GM18499 (cell line): Measurements from ENCODE around the gene RPL39L.
"Not testable (repeated sequence)": the region's sequence is repeated elsewhere in the genome, so short reads cannot be mapped to it uniquely, and the experiment has no call there.

Experiments used
- ATAC-seq: cut with Tn5 transposase; IDR thresholded peaks from one replicate; pipeline ENCODE4 v1.9.1; 2021; ENCODE audit warnings: moderate number of reproducible peaks; ENCODE audit not compliant: insufficient read depth, unreplicated experiment

Gene RPL39L

DNA sequence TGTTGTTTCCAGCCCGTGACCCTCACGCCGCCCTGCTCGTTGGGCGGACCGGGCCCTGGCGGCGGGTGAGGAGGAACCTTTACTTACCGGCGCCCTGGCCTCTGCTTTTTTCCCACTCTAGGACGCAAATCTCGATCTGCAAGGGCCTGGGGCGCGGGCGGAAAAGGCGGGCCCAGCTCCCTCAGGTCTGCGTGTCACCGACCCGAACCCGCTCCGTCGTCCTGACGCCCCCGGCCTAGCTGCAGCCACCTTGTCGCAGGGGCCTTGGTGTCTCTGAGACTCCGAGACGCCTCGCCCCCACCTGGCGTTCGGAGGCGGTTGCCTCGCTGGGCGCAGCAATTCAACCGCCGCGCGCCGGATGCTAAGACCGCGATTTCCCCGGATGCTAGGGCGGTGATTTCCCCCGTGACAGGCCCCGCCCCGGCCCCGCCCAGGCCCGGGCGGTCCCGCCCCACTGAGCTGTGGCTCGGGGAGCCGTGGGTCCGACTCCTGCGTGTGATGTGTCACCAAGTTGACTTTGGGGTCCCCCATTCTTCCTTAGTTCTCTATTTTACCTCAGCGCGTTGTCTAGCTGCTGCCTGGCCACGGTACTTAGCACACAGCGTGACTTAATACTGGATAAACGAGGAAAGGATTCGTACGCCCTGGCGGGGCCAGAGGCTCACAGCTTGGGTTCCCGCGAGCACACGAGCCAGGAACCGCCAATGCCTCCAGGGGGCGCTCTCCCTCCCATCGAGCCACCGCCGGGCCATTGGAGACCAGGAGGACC is at the start of gene RPL39L:
Gene RPL39L, minus strand, starts transcription at position 371 of the 769 bp plus-strand sequence. CDS start 18,196 bp downstream, outside the sequence.
- ATAC-seq: peak; percentile 90

GRCh38 chr3:187188931-187189330 is 49.6 kb upstream of the RPL39L start:
- ATAC-seq: no peak

DNA sequence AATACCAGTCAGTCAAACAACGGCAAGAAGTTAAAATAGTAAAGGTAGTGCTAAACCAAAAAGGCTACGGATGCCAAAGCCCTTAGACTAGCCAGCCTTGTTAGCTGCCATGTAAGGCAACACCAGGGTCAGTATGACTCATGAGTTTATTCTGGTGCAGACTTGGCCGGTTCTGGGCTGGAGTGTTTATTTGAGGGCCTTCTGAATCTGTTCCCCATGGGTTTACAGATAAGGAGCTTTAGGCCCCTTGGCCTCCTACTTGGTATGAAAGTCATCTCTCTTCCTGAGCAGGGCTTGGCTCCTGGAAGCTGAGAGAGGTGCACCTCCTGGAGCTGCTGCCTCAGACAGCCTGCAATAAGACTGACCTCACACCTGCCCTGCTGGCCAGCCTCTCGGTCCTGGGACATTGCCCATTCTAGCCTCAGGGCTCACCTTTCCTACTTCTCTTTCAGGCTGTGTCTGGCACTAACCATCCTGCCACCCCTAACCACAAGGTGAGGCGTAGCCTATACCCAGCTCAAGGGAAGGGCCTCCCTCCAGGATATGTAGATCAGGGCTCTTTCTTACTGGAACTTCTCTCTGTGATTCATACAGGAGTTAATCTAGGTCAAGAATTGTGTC is 47.6 kb upstream of the RPL39L start:
- no peak for ATAC-seq

DNA sequence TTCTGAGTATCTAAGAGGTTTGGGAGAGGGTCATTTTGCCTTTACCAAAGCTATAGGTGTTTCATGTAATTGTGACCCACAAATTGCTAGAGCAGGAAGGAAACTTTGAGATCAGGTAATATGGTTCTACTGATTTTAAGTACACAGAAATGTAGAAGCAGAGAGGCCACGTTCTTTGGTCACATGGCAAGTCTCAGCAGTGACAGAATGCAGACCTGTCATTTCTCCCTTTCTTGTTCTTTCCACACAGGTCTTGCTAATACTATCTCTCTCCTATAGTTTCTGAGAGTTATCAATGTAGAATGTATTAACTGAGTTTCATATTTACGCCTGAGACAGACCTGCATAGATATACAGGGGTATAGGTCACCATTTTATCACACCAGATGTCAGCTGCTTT is 47.1 kb upstream of the RPL39L start:
- no peak for ATAC-seq

- no peak for ATAC-seq
These were observed 46.5 kb upstream of the RPL39L start for GRCh38 chr3:187185759-187186158.

- ATAC-seq: no peak
These were observed 44.6 kb upstream of the RPL39L start for GRCh38 chr3:187183903-187184302.

DNA sequence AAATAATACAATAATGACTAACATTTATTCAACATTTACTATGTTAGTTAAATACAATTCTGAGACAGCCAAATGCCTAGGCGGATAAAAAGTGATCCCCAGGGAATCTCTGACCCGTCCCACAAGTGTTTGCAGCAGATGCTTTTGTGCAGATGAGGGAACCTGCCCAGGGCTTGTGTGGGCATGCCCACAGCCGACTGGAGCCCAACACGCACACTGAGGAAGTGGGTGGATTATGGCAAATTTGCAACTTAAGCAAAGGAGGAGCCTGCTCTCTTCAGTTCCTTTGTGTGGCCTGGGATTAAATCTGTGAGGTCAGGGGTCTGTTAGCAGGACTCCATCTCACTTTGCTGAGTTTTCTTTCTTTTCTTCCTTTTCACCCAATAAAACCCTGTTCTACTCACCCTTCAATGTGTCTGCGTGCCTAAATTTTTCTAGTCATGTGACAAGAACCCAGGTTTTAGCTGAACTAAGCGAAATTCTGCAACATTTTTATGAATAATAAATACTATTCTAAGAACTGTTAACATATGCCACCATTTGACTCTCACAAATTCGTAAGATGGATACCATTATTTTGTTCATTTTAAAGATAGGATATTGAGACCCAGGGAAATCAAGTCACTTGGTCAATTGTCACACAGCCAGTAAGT is 44.0 kb upstream of the RPL39L start:
- ATAC-seq: no peak

DNA sequence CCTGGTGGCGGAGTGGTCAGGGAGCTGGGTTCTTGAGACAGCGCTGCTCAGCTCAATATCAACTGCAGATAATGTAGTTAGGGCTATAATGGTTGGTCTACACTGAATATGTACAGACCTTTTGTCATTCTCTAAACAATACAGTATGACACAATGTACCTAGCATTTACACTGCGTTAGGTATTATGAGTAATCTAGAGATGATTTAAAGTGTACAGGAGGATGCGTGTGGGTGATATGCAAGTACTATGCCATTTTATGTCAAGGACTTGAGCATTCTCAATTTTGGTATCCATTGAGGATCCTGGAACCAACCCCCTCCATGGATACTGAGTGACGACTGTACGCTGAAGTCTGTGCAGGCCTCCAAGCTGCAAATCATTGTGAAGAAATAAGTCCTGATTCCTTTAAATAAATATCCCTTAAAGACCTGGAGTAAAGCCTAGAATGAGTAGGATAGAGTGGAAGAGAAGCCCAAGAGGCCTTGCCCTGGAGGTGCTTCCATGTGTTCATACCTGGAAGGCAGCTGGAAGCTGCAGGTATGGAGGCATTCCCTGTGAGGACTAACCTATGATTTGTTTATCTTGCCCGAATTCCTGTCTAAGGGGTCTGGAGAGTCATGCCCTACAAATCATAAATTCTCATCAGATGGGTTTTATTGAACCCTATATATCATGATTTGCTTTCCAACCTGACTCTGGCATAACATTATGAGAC is 42.3 kb upstream of the RPL39L start:
- no peak for ATAC-seq

DNA sequence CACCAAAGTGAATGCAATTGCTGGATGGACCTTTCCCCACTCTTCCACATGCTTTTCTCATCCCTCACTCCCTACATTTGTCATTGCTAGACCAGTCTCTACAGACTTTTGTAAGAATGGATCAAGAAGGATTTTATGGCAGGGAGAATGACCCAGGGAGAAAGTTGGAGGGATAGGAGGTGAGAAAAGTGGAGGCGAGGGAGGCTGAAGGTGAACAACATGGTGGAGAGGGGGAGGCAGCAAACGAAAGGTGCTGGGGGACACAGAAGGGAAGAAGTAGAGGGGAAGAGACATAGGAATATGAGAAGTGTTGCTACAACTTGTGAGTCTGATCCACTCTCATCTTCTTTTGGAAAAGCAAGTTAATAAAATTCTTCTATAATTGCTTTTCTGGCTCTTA is 33.6 kb upstream of the RPL39L start:
- no peak for ATAC-seq

- not testable (repeated sequence) for ATAC-seq
These were observed 31.6 kb upstream of the RPL39L start for GRCh38 chr3:187170911-187171310.

GRCh38 chr3:187169231-187169960 is 30.1 kb upstream of the RPL39L start:
- ATAC-seq: no peak

- no peak for ATAC-seq
These were observed 28.5 kb upstream of the RPL39L start for GRCh38 chr3:187167777-187168176.

GRCh38 chr3:187166750-187167149 is 27.5 kb upstream of the RPL39L start:
- ATAC-seq: no peak

- ATAC-seq: no peak
These were observed 25.8 kb upstream of the RPL39L start for GRCh38 chr3:187165144-187165543.

GRCh38 chr3:187162265-187162953 is 23.1 kb upstream of the RPL39L start:
- ATAC-seq: no peak

- ATAC-seq: no peak
These were observed 22.3 kb upstream of the RPL39L start for GRCh38 chr3:187161556-187161955.

- no peak for ATAC-seq
These were observed 11.3 kb upstream of the RPL39L start for GRCh38 chr3:187150599-187150998.

DNA sequence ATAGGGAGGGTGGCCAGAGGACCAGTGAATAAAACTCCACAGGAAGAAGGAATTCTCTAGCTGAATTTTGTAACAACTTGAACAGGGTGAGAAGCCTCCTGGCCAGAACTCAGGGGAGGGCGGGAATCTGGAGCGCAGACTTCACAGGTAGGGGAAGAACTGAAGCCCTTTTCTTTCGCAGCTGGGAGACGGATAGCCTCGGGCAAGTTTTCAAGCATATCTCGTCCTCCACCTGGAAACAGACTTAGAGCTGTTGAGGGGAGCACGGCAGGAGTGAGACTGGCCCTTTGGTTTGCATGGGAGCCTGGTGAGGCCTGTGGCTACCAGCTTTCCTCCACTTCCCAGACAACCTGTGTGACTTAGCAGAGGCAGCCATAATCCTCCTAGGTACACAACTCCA is 10.9 kb upstream of the RPL39L start:
- no peak for ATAC-seq

- no peak for ATAC-seq
These were observed 7.1 kb upstream of the RPL39L start for GRCh38 chr3:187146389-187146788.
